HG03064 (cell line): ENCODE results near the gene MUC5AC.
"Not testable (repeated sequence)": the region's sequence is repeated elsewhere in the genome, so short reads cannot be mapped to it uniquely, and the experiment has no call there.

Source experiments
- ATAC-seq: cut with Tn5 transposase; IDR thresholded peaks from one replicate; pipeline ENCODE4 v1.9.1; 2021; ENCODE audit warnings: low read depth; ENCODE audit not compliant: unreplicated experiment

MUC5AC gene

DNA sequence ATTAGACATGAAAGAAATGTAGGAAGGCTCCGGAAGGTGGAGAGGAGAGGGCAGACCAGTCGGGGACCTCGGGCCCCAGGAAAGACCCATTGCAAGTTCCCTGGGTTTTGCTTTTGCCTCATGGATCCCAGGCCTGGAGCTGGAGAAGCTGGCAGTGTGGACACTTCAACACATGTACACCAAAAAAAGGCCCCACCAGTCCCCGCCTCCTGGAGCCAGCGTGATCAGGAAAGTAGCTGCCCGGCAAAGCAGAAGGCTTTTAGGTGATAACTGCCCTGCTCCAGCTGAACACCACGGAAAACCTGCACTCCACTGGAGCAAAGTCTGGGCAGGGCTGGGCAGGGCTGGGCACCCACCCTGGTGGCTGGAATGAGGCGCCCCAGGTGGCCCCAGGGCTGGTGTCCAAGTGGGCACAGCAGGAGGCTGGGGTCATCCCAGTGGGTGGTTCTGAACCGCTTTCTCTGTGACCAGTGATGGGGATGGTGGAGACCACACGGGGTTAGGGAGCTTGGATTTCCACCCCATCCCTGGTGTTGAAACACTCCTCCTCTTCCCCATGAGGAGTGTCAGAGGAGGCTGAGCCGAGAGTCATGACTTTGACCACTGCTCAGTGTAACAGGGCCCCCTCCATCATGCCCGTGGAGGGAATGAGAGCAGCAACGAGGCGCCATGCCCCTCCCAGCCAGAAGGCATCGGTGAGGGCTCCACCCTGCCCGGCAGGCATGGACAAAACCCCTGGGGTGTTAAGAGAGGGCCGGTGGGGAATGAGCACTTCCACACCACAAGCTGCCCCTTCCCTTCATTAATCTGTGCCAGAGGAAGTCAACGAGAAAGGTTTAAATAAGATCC, 16.9 kb upstream of the MUC5AC start:
- ATAC-seq = no peak

DNA sequence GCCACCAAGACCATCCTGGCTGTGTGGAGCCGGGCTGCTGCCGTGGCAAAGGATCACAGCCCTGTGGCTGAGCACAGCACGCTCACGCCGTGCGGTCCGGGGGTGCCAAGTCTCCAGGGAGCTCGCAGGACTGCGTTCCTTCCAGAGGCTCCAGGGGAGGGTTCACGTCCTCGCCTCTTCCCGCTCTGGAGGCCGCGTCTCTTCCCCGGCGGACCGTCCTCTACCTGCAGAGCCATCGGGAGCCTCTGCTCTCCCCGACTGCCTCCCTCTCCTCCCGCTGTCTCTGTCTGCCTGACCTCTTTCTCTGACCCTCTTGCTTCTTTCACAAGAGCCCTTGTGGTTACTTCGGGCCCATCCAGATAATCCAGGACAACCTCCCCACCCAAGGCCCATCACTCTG, 11.4 kb upstream of the MUC5AC start:
- no peak for ATAC-seq

GRCh38 chr11:1147792-1148191, 10.0 kb upstream of the MUC5AC start:
- no peak for ATAC-seq

- ATAC-seq = no peak
Observed at GRCh38 chr11:1148752-1149180, 9.0 kb upstream of the MUC5AC start.

GRCh38 chr11:1149545-1149944, 8.2 kb upstream of the MUC5AC start:
- no peak for ATAC-seq

DNA sequence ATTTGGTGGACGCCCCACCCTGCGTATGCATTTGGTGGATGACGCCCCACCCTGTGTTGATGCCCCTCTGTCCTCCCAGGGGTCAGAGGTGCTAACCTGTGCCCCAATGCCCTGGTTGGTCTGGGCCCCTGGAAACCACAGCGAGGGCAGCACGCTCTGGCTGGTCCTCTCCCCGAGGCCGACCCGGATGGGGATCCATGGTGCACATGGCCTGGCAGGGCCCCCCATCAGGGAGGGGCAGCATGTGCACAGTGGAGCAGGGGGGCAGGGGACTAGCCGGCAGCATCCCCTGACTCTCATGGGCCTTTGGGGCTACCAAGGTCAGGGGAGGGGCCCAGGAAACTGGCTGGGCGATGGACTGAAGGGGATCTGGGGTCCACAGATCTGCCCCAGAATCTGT, 7.6 kb upstream of the MUC5AC start:
- no peak for ATAC-seq

- no peak for ATAC-seq
Observed at GRCh38 chr11:1150769-1151365, 6.9 kb upstream of the MUC5AC start.

- ATAC-seq = no peak
Observed at GRCh38 chr11:1151366-1152315, 6.1 kb upstream of the MUC5AC start.

- no peak for ATAC-seq
Observed at GRCh38 chr11:1152316-1153104, 5.2 kb upstream of the MUC5AC start.

DNA sequence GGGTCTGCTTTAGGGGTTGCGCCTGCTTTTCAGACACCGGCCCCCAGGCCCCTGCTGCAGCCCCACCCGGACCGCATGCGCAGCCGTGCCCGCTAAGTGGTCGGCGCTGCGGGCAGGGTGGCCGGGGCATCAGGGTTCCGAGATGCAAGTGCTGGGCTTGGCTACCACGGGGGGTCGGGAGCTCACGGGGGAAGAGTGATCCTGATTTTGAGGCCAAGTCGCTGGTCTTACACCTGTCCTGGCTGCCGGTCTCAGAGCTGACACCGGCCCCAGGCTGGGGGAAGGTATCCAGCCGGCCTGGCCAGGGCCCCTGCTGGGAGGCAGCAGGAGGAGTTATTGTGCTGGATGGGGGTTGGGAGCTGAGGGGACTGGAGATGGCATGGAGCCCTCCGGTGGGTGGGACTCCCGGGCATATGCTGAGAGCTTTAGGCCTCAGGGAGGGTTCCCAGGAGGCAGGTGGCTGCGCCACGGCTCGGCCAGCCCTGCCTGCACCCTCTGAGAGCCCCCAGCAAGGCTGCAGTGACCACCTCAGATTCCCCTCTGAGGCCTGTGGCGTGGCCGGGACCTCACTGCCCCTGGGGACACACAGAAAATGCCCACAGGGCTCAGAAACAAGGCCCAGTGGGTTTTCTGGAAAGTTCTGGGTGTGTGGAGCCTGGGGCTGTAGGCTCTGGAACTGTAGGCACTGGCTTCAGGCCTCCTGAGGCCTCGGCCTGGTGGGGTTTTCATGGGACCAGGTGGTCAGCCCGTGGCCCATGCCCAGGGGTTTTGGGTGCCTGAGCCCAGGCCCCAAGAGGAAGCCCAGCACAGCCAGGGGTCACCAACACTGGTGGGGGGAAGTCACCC, 4.4 kb upstream of the MUC5AC start:
- ATAC-seq = no peak

- no peak for ATAC-seq
Observed at GRCh38 chr11:1153951-1154493, 3.7 kb upstream of the MUC5AC start.

GRCh38 chr11:1154656-1155055, 3.1 kb upstream of the MUC5AC start:
- ATAC-seq = not testable (repeated sequence)

GRCh38 chr11:1155274-1155693, 2.5 kb upstream of the MUC5AC start:
- ATAC-seq = no peak

DNA sequence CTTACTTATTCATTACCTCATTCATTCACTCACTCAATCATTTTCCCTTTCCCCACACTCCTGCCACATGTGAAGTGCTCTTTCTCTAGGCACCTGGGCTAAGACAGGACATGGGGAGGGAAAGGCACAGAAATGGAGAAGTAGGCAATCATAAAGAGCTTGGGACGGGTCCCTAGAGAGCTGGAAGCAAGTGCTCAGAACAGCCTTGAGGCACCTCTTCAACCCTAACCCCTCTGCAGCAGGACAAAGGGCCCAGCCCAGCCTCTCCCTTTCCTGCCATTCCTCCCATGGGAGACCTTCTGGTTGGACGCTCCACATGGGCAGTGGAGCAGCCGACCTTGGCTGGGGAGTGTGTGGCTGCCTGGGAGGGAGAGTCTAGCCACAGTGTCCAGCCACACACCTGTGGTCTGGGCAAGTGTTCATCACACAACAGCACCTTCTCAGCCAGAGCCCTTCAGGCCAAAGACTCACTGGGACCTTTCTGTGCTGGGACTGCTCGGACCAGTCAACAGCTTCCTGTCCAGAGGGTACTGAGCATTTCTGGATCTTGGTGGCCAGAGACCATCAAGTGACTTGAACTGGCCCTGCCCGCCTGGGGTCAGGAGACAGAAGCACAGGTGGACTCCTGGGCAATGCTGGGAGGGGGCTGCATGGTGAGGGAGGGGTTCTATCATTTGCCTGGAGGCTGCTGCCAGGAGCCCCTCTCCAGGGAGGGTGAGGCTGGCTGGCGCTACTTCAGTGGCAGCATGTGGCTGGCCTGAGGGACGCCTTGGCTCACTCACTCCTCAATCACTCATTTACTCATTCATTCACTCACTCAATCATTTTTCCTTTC, 1.0 kb upstream of the MUC5AC start:
- ATAC-seq = no peak

DNA sequence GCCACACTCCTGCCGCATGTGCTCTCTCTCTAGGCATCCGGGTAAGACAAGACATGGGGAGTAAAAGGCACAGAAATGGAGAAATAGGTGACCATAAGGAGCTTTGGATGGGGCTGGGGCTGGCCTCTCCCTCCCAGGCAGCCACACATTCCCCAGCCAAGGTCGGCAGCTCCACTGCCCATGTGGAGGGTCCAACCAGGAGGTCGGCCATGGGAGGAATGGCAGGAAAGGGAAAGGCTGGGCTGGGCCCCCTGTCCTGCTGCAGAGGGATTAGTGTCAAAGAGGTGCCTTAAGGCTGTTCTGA, 460 bp upstream of the MUC5AC start:
- no peak for ATAC-seq

GRCh38 chr11:1158681-1159487, 1.1 kb downstream of the MUC5AC start:
- ATAC-seq = no peak

GRCh38 chr11:1159488-1160220, 1.9 kb downstream of the MUC5AC start:
- ATAC-seq = not testable (repeated sequence)
